A673 (cell line): ENCODE data around the gene GTF3C5. TPM values are rescaled to one million over a fixed set of nuclear protein-coding genes. Genes with fewer than 3 reads are reported as not detected.
"Not testable (repeated sequence)": the region's sequence is repeated elsewhere in the genome, so short reads cannot be mapped to it uniquely, and the experiment has no call there.

Experiments used
- BruUV-seq: library from RNA; stranded (reverse); fragments of 400-500 nt; replicated peaks from 2 replicates; lab custom pipeline; 2021; lab: Mats Ljungman, UMichigan
- CTCF ChIA-PET: fragments of 300-600 bp; sonication (Branson Sonifier 250); formaldehyde crosslinking; loops from one replicate; lab custom pipeline; 2022; ENCODE audit warnings: antibody characterized with exemption; lab: Charles Lee
- POLR2A ChIA-PET: fragments of 300-600 bp; sonication (Branson Sonifier 250); formaldehyde crosslinking; loops from one replicate; lab custom pipeline; 2022; ENCODE audit warnings: antibody characterized with exemption; ENCODE audit not compliant: low non-redundant PET; lab: Charles Lee
- DNase-seq: peaks from one replicate; pipeline ENCODE4 v3.0.0-alpha.2; 2015; ENCODE audit warnings: low spot score
- H3K27ac ChIP-seq: fragments of 200-600 bp; sonication (generic); 2 replicates; pipeline ENCODE4 v1.5.1; 2016; ENCODE audit warnings: mixed run types, low read depth, mild to moderate bottlenecking, mixed read lengths, antibody characterized with exemption, low read length; ENCODE audit not compliant: poor library complexity, severe bottlenecking
- H3K27me3 ChIP-seq: fragments of 200-600 bp; sonication (generic); replicated peaks from 2 replicates; pipeline ENCODE4 v1.6.1; 2017; ENCODE audit warnings: mixed run types, low read depth, mild to moderate bottlenecking, mixed read lengths, antibody characterized with exemption, low read length; ENCODE audit not compliant: insufficient read depth, poor library complexity
- H3K36me3 ChIP-seq: fragments of 200-600 bp; sonication (generic); 2 replicates; pipeline ENCODE4 v1.6.1; 2016; ENCODE audit warnings: mixed run types, mild to moderate bottlenecking, mixed read lengths, antibody characterized with exemption, low read length; ENCODE audit not compliant: insufficient read depth, poor library complexity, severe bottlenecking
- H3K4me1 ChIP-seq: fragments of 200-600 bp; sonication (generic); 2 replicates; pipeline ENCODE4 v1.6.1; 2017; ENCODE audit warnings: mixed run types, mild to moderate bottlenecking, mixed read lengths, antibody characterized with exemption, low read length; ENCODE audit not compliant: insufficient read depth, poor library complexity, severe bottlenecking
- H3K4me3 ChIP-seq: fragments of 200-600 bp; sonication (generic); 2 replicates; pipeline ENCODE4 v1.5.1; 2016; ENCODE audit warnings: low read depth, mixed run types, mild to moderate bottlenecking, mixed read lengths, low read length; ENCODE audit not compliant: poor library complexity, severe bottlenecking
- H3K9me3 ChIP-seq: fragments of 200-600 bp; sonication (generic); 2 replicates; pipeline ENCODE4 v1.6.1; 2016; ENCODE audit warnings: mixed run types, low read depth, mild to moderate bottlenecking, mixed read lengths, antibody characterized with exemption, low read length; ENCODE audit not compliant: poor library complexity, severe bottlenecking
- CTCF ChIP-seq: fragments of 300-800, 200-600 bp; sonication (generic); conservative IDR thresholded peaks from 2 replicates; pipeline ENCODE4 v1.5.1; 2017; ENCODE audit warnings: low read depth, mild to moderate bottlenecking, antibody characterized with exemption, low read length, moderate library complexity, mixed read lengths
- EZH2 ChIP-seq: fragments of 200-600 bp; sonication (generic); IDR thresholded peaks from 2 replicates; pipeline ENCODE4 v1.6.1; 2017; ENCODE audit warnings: borderline replicate concordance, low read depth, mild to moderate bottlenecking, mixed read lengths, antibody characterized with exemption, low read length; ENCODE audit not compliant: poor library complexity, severe bottlenecking
- intact Hi-C: fragments of 100-400 bp; cut with micrococcal nuclease; formaldehyde crosslinking; loops from one replicate; pipeline ENCODE4 v1.10.0; 2022; ENCODE audit not compliant: unreplicated experiment
- total RNA-seq: library from RNA; stranded (reverse); gene quantifications from 2 replicates; pipeline ENCODE4 v1.2.3, GENCODE V29; 2021

The GTF3C5 gene
- total RNA-seq, 1 experiment from 2014 or later = 99.9 TPM

- intact Hi-C loops, H3K9me3 ChIP-seq, BruUV-seq, POLR2A ChIA-PET, H3K4me3 ChIP-seq, DNase-seq, H3K27me3 ChIP-seq, H3K36me3 ChIP-seq, H3K4me1 ChIP-seq, H3K27ac ChIP-seq, CTCF ChIA-PET: not testable (repeated sequence)
Observed at GRCh38 chr9:133086212-133086860, 55.5 kb downstream of the GTF3C5 start.

- H3K36me3 ChIP-seq = no peaks in the 10 kb centered on the region
- POLR2A ChIA-PET = no interaction called here
- CTCF ChIA-PET = no interaction called here
- H3K27ac ChIP-seq = no peak overlapping the region
- TF ChIP-seq EZH2 (no peak), CTCF (no peak)
- DNase-seq = no peak
- intact Hi-C loops = no loop called here
- H3K9me3 ChIP-seq = no peaks in the 10 kb centered on the region
- H3K4me1 ChIP-seq = no peaks in the 10 kb centered on the region
- no peak overlapping the region for H3K4me3 ChIP-seq
- no TSS peak for BruUV-seq
- no peaks in the 10 kb centered on the region for H3K27me3 ChIP-seq
Observed at GRCh38 chr9:133086894-133087293, 56.1 kb downstream of the GTF3C5 start.

- ChIA-PET POLR2A (no interaction called here), CTCF (no interaction called here)
- no TSS peak for BruUV-seq
- Histone ChIP-seq H3K36me3 (no peaks in the 10 kb centered on the region), H3K4me3 (no peak overlapping the region), H3K9me3 (no peaks in the 10 kb centered on the region), H3K4me1 (no peaks in the 10 kb centered on the region), H3K27ac (no peak overlapping the region), H3K27me3 (no peaks in the 10 kb centered on the region)
- TF ChIP-seq CTCF (no peak), EZH2 (no peak)
- DNase-seq = no peak
- intact Hi-C loops = no loop called here
Observed at GRCh38 chr9:133087429-133088145, 56.8 kb downstream of the GTF3C5 start.
